ENCODE data around the gene PFKL.

DNA sequence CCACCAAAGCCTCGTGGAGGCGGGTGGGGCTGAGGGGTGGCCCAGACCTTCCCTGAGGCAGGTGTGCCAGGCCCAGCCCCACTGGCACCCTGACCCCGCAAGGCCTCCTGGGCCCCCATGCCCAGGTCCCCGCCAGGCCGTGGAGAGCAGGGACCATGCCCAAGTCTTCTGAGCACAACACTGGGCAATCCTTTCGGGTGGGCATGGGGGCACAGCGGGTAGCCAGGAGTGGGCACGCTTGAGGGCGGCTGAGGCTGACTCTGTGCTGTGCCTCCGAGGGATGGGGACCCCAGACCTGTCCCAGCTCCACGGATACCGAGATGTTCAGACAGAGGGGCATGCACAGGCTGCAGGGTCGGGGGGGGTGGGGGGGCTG is 26.4 kb downstream of the PFKL start:
- TF ChIP-seq NFIC (IDR thresholded peaks at IDR 0.05) (no peak), RAD21 (IDR thresholded peaks at IDR 0.05; ENCODE audit: low read depth) (no peak), FOXM1 (IDR thresholded peaks at IDR 0.05; ENCODE audit: borderline replicate concordance, low read depth) (no peak), TCF12 (IDR thresholded peaks at IDR 0.05; ENCODE audit: low read depth) (no peak), CREB1 (IDR thresholded peaks at IDR 0.05; ENCODE audit: low read depth) (no peak), ZBTB7A (IDR thresholded peaks at IDR 0.05; ENCODE audit: low read depth) (no peak), TAF1 (IDR thresholded peaks at IDR 0.05; ENCODE audit: low read depth) (no peak), EP300 (IDR thresholded peaks at IDR 0.05; ENCODE audit: borderline replicate concordance) (no peak), EGR1 (IDR thresholded peaks at IDR 0.05) (no peak), YY1 (IDR thresholded peaks at IDR 0.05; ENCODE audit: low read depth) (no peak)
- TF ChIP-seq, protein P1, sequence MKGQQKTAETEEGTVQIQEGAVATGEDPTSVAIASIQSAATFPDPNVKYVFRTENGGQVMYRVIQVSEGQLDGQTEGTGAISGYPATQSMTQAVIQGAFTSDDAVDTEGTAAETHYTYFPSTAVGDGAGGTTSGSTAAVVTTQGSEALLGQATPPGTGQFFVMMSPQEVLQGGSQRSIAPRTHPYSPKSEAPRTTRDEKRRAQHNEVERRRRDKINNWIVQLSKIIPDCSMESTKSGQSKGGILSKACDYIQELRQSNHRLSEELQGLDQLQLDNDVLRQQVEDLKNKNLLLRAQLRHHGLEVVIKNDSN (IDR thresholded peaks at IDR 0.05) = no peak
- TF ChIP-seq, protein P2, sequence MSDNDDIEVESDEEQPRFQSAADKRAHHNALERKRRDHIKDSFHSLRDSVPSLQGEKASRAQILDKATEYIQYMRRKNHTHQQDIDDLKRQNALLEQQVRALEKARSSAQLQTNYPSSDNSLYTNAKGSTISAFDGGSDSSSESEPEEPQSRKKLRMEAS (IDR thresholded peaks at IDR 0.05) = no peak
- TF ChIP-seq, protein P3, sequence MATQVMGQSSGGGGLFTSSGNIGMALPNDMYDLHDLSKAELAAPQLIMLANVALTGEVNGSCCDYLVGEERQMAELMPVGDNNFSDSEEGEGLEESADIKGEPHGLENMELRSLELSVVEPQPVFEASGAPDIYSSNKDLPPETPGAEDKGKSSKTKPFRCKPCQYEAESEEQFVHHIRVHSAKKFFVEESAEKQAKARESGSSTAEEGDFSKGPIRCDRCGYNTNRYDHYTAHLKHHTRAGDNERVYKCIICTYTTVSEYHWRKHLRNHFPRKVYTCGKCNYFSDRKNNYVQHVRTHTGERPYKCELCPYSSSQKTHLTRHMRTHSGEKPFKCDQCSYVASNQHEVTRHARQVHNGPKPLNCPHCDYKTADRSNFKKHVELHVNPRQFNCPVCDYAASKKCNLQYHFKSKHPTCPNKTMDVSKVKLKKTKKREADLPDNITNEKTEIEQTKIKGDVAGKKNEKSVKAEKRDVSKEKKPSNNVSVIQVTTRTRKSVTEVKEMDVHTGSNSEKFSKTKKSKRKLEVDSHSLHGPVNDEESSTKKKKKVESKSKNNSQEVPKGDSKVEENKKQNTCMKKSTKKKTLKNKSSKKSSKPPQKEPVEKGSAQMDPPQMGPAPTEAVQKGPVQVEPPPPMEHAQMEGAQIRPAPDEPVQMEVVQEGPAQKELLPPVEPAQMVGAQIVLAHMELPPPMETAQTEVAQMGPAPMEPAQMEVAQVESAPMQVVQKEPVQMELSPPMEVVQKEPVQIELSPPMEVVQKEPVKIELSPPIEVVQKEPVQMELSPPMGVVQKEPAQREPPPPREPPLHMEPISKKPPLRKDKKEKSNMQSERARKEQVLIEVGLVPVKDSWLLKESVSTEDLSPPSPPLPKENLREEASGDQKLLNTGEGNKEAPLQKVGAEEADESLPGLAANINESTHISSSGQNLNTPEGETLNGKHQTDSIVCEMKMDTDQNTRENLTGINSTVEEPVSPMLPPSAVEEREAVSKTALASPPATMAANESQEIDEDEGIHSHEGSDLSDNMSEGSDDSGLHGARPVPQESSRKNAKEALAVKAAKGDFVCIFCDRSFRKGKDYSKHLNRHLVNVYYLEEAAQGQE (IDR thresholded peaks at IDR 0.05; ENCODE audit: low read depth) = no peak
